Hepatocyte (in vitro differentiated cells): Measurements from ENCODE around the gene CIAO3. TPM values are rescaled to one million over a fixed set of nuclear protein-coding genes. Genes with fewer than 3 reads are reported as not detected.

Experiments used
- DNase-seq: peaks from one replicate; pipeline ENCODE4 v3.0.0-alpha.2; 2016; ENCODE audit warnings: low spot score
- H2AFZ ChIP-seq: fragments of 200-600 bp; sonication (generic); 2 replicates; pipeline ENCODE4 v1.6.0; 2016; ENCODE audit warnings: antibody characterized with exemption, mild to moderate bottlenecking
- H3K27ac ChIP-seq: fragments of 200-600 bp; sonication (generic); 2 replicates; pipeline ENCODE4 v1.5.1; 2016; ENCODE audit warnings: mild to moderate bottlenecking
- H3K27me3 ChIP-seq: fragments of 200-600 bp; sonication (generic); 2 replicates; pipeline ENCODE4 v1.6.1; 2016
- H3K36me3 ChIP-seq: fragments of 200-600 bp; sonication (generic); replicated peaks from 2 replicates; pipeline ENCODE4 v1.5.1; 2016; ENCODE audit warnings: low read depth; ENCODE audit not compliant: insufficient read depth
- H3K4me1 ChIP-seq: fragments of 200-600 bp; sonication (generic); 2 replicates; pipeline ENCODE4 v1.5.1; 2016; ENCODE audit warnings: mild to moderate bottlenecking, moderate library complexity; ENCODE audit not compliant: insufficient read depth
- H3K4me2 ChIP-seq: fragments of 200-600 bp; sonication (generic); 2 replicates; pipeline ENCODE4 v1.6.0; 2016
- H3K4me3 ChIP-seq: fragments of 200-600 bp; sonication (generic); 2 replicates; pipeline ENCODE4 v1.5.1; 2016; ENCODE audit warnings: mild to moderate bottlenecking
- H3K79me2 ChIP-seq: fragments of 200-600 bp; sonication (generic); 2 replicates; pipeline ENCODE4 v1.6.0; 2017; ENCODE audit warnings: mild to moderate bottlenecking
- H3K9me2 ChIP-seq: fragments of 200-600 bp; sonication (generic); replicated peaks from 2 replicates; pipeline ENCODE4 v1.6.0; 2017; ENCODE audit warnings: mild to moderate bottlenecking; ENCODE audit not compliant: insufficient read depth
- H3K9me3 ChIP-seq: fragments of 200-600 bp; sonication (generic); 2 replicates; pipeline ENCODE4 v1.5.1; 2016; ENCODE audit warnings: low read depth, mild to moderate bottlenecking
- H4K20me1 ChIP-seq: fragments of 200-600 bp; sonication (generic); 2 replicates; pipeline ENCODE4 v1.6.0; 2016; ENCODE audit warnings: mild to moderate bottlenecking; ENCODE audit not compliant: insufficient read depth, poor library complexity, severe bottlenecking
- EZH2 ChIP-seq: fragments of 200-600 bp; sonication (generic); IDR thresholded peaks from 2 replicates; pipeline ENCODE4 v1.6.1; 2016; ENCODE audit warnings: antibody characterized with exemption, mild to moderate bottlenecking, borderline replicate concordance
- EZH2phosphoT487 ChIP-seq: fragments of 200-600 bp; sonication (generic); IDR thresholded peaks from one replicate; pipeline ENCODE4 v1.6.1; 2018; ENCODE audit warnings: antibody characterized with exemption, mild to moderate bottlenecking, low read depth, moderate library complexity; ENCODE audit not compliant: unreplicated experiment, severe bottlenecking
- WGBS: methylation state at CpG from one replicate; pipeline ENCODE4 v1.1.6; 2016; ENCODE audit warnings: low lambda C conversion rate; ENCODE audit errors: missing lambda C conversion rate; 5-methylcytosine and 5-hydroxymethylcytosine counted together
- polyA plus RNA-seq: library from polyadenylated mRNA; unstranded; fragments of >200 nt; fragmentation: Nextera tagmentation; extraction: Ambion mirVana; gene quantifications from 2 replicates; pipeline ENCODE4 v1.2.1, GENCODE V29; 2016
- total RNA-seq: library from RNA; depleted of rRNA; stranded (reverse); fragments of >200 nt; gene quantifications from 2 replicates; pipeline ENCODE4 v1.2.3, GENCODE V29; 2014
- TF ChIP-seq, protein P1 (sequence below): fragments of 200-600 bp; sonication (generic); IDR thresholded peaks from 2 replicates; pipeline ENCODE4 v1.5.1; 2016; ENCODE audit warnings: antibody characterized with exemption, mild to moderate bottlenecking; ENCODE audit not compliant: poor library complexity

CIAO3 gene
- total and polyA plus RNA-seq, 2 experiments from 2014 or later = 39.0 to 42.8 TPM

DNA sequence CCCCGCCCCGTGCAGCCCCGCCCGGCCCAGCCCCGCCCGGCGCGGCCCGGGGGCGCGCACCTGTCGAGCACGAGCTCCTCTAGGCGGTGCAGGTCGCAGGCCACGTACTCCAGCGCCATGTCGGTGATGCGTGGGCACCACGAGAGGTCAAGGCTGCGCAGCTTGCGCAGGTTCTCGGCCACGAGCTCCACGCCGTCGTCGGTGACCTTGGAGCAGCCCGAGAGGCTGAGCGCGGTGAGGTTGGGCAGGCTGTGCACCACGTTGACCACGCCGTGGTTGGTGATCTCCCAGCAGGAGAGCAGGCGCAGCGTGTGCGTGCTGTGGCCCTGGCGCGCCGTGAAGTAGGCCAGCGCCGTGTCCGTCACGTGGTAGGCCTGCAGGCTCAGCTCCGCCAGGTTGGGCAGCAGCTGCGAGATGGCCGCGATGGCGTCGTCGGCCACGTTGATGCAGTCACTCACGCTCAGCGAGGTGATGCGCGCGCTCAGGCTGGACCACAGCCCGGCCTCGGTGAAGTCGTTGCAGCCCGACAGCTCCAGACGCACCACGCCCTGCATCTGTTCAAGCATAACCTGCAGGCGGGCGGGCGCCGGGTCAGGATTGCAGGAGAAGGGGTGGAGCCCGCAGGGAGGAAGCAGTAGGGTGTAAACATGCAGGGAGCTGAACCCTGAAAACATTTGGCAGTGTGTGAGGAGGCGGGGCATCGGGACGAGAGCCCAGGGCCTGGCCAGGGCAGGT is 45.3 kb downstream of the CIAO3 start:
- H3K27me3 ChIP-seq = peaks cover 72% of the 10 kb centered on the region
- no peak overlapping the region for H2AFZ ChIP-seq
- no peak overlapping the region for H3K4me3 ChIP-seq
- no peaks in the 10 kb centered on the region for H3K9me3 ChIP-seq
- TF ChIP-seq, protein P1, sequence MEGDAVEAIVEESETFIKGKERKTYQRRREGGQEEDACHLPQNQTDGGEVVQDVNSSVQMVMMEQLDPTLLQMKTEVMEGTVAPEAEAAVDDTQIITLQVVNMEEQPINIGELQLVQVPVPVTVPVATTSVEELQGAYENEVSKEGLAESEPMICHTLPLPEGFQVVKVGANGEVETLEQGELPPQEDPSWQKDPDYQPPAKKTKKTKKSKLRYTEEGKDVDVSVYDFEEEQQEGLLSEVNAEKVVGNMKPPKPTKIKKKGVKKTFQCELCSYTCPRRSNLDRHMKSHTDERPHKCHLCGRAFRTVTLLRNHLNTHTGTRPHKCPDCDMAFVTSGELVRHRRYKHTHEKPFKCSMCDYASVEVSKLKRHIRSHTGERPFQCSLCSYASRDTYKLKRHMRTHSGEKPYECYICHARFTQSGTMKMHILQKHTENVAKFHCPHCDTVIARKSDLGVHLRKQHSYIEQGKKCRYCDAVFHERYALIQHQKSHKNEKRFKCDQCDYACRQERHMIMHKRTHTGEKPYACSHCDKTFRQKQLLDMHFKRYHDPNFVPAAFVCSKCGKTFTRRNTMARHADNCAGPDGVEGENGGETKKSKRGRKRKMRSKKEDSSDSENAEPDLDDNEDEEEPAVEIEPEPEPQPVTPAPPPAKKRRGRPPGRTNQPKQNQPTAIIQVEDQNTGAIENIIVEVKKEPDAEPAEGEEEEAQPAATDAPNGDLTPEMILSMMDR = no peak
- H3K4me1 ChIP-seq = peaks cover 4% of the 10 kb centered on the region
- H3K79me2 ChIP-seq = no peaks in the 10 kb centered on the region
- WGBS = 12% methylated on average over 60 of the region's 71 CpGs
- H3K9me2 ChIP-seq = no peaks in the 10 kb centered on the region
- no peak overlapping the region for H3K27ac ChIP-seq
- H3K4me2 ChIP-seq = peak overlapping the region; percentile 67
- H4K20me1 ChIP-seq = no peaks in the 10 kb centered on the region
- no peak for DNase-seq
- H3K36me3 ChIP-seq = no peaks in the 10 kb centered on the region

DNA sequence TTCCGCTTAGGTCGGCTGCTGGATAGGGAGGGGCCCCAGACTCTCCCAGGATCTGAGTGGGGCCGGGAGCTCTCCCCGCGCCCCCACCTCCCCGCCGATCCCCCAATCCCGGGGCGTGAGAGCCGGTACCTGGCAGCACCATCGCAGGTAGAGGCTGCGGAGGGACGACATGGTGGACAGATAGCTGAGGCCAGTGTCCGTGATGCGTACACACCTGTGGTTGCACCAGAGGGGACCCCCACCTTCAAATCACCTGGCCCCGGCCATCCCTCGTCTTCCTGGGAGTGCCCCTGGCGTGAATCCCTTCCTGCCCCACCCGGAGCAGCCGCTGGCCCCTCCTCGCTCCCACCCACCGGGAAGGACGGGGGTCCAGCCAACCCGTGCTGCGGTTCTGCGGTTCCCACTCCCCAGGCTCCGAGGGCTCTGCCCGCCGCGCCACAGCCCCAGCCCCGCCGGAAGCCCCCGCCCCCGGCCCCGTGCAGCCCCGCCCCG is 45.9 kb downstream of the CIAO3 start:
- Histone ChIP-seq H3K4me2 (peak overlapping the region; percentile 67), H3K4me1 (peaks cover 4% of the 10 kb centered on the region), H3K36me3 (no peaks in the 10 kb centered on the region), H3K9me2 (no peaks in the 10 kb centered on the region), H3K4me3 (no peak overlapping the region), H4K20me1 (no peaks in the 10 kb centered on the region), H2AFZ (no peak overlapping the region), H3K27me3 (peaks cover 66% of the 10 kb centered on the region), H3K27ac (no peak overlapping the region), H3K79me2 (peaks cover 2% of the 10 kb centered on the region), H3K9me3 (no peaks in the 10 kb centered on the region)
- TF ChIP-seq EZH2 = peak; percentile 25
- TF ChIP-seq EZH2phosphoT487 = no peak
- TF ChIP-seq, protein P1 = no peak
- no peak for DNase-seq
- 3% methylated on average over 15 of the region's 37 CpGs for WGBS

DNA sequence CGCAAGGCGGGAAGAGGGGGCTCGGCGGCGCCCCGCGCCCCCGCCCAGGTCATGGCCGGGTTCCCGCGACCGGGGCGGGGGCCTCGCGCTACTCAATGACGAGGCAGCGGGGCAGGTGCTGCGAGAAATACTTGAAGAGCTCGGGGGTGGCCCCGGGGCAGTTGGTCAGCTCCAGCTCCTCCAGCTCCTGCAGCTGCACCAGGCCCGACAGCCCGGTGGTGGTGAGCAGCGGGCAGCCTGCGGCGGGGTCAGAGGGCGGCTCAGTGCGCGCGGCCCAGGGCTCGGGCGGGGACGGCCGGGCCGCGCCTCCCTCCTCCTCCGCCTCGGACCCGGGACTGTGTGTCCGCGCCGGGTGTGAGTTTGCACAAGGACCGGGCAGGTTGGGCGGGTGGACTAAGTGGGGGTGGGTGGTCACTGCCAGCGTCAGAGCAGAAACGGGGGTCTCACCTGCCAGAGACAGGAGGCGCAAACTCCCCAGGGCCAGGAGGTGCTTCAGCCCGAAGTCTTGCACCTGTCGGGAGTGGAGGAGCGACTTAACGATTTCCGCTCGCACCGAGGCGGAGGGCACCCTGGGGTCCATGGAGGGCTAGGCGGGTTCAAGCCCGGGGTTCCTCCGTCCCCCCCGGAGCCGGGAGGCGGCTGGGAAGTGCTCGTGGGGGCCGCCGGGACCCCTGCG is 46.5 kb downstream of the CIAO3 start:
- WGBS = 7% methylated on average over 33 of the region's 64 CpGs

More for the DNA sequence above, 46.5 kb downstream of the CIAO3 start:
- DNase-seq = no peak
- Histone ChIP-seq H4K20me1 (no peaks in the 10 kb centered on the region), H3K4me1 (peaks cover 9% of the 10 kb centered on the region), H3K9me3 (no peaks in the 10 kb centered on the region), H3K9me2 (no peaks in the 10 kb centered on the region), H3K4me2 (peak overlapping the region; percentile 67), H3K4me3 (no peak overlapping the region), H3K27ac (no peak overlapping the region), H3K79me2 (peaks cover 8% of the 10 kb centered on the region), H2AFZ (no peak overlapping the region), H3K27me3 (peaks cover 60% of the 10 kb centered on the region), H3K36me3 (no peaks in the 10 kb centered on the region)
- TF ChIP-seq EZH2 (peak; percentile 76), EZH2phosphoT487 (no peak)
- TF ChIP-seq, protein P1 = no peak
